HL-60/S4 treated with retinoic acid at 250 ng/mL for 4 days and 3 days (cell line): ENCODE results near the gene TFRC.
"Not testable (repeated sequence)": the region's sequence is repeated elsewhere in the genome, so short reads cannot be mapped to it uniquely, and the experiment has no call there.

ENCODE experiments used
- in situ Hi-C: fragments of 300-500 bp; cut with MboI; formaldehyde crosslinking; loops from 2 replicates; pipeline ENCODE4 v1.7.0; 2022; ENCODE audit warnings: low sequenced_read_pairs

Gene TFRC

DNA sequence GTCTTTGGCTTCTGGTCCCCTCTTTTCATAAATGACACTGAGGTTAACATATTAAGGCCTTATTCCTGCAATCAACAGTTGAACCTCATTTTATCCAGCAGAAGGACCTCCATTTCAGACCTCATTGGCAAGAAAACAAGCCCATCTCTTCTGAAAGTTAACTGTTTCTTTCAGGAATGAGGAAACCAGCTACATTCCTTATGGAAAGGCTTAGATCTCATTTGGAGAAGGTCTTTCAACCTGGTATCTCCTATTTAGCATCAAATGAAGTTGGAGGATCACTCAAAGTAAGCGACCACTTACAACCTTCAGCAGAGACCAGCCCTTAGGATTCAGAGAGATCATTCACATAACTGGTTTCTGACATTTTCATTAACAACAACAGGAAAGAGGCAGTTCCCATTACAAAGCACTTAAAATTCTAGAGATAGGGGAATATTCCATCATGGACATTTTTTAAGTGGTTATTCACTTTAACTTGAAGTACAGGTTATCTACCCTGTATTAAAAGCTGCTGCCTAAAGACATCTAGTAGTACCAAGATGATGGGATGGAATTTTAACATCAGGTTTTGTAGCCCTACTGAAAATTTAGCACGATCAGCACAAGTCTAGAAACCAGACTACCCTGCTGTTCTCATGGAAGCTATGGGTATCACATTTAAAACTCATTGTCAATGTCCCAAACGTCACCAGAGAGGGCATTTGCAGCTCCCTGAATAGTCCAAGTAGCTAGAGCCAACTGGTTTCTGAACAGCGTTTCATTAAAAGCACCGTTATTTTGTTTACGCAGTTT is 30.4 kb downstream of the TFRC start:
- in situ Hi-C loops = loop anchor here (25.0 kb wide), 1 partner anchor 461 kb away; the partner anchor contains the start of genes RNF168 and SMCO1

GRCh38 chr3:196050597-196050996 is 31.3 kb downstream of the TFRC start:
- in situ Hi-C loops = loop anchor here (25.0 kb wide), 1 partner anchor 462 kb away; the partner anchor contains the start of genes RNF168 and SMCO1

DNA sequence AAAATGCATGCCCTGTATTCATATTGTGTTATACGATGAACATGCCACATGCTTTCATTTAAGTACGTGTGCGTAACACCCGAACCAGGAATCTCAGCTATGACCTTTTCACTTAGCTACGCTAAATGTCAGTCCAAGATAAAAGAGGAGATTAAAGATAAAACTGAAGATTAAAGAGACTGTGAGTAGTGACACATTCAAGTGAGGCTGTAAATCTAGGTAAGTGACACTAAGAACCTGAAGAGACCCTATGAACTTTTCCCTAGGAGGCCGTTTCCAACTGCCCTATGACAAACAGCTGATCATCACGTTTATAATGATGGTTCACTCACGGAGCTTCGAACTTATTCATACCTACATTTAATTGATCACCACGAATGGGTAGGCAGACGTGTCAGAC is 32.2 kb downstream of the TFRC start:
- in situ Hi-C loops = loop anchor here (25.0 kb wide), 1 partner anchor 463 kb away; the partner anchor contains the start of genes RNF168 and SMCO1

DNA sequence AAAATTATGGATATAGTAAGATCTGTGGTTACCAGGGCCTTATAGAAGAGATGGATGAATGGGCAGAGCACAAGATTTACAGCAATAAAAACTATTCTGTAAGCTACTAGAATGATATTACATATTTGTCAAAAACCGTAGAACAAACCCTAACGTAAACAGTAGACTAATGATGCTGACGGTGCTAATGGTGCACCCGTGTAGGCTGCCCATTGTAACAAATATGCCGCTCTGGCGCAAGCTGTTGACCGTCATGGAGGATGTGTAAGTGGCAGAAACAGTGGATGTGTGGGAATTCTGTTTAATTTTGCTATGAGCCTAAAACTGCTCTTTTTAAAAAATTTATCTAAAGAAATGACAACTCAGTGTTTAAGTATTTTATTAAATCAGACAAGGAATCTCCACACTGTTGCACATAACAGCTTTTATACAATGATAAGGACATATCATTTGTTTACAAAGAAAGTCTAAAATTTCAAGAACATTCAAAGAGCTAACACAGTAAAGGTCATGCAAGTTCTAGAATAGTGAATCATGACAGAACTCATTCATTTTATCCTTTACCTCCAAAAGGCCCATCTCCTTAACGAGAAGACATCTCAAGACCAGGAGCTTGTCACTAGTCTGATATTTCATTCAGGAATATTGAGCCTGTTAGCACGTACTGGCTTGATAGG is 32.8 kb downstream of the TFRC start:
- in situ Hi-C loops = no loop called here

GRCh38 chr3:196047391-196048030 is 34.4 kb downstream of the TFRC start:
- in situ Hi-C loops = no loop called here

DNA sequence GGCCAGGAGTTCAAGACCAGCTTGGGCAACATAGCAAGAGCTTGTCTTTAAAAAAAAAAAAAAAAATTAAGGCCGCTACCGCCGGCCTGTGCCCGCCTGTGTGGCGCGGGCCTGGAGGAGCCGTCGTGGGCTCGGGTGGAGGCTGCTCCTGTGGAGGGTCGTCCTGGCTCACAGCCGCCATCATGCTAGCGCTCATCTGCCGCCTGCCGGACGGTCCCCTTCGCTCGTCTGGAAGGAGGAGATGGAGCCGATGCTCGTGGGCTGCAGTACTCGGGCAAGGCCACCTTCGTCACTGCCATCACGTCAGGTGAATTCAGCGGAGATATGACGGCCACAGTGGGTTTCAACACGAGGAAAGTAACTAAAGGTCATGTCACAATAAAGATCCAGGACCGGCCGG is 37.4 kb downstream of the TFRC start:
- in situ Hi-C loops = no loop called here

GRCh38 chr3:196042673-196043072 is 39.2 kb downstream of the TFRC start:
- in situ Hi-C loops = no loop called here

- in situ Hi-C loops = no loop called here
Observed at GRCh38 chr3:196039359-196039758, 42.5 kb downstream of the TFRC start.

- in situ Hi-C loops = not testable (repeated sequence)
Observed at GRCh38 chr3:196026059-196026458, 55.8 kb downstream of the TFRC start.

DNA sequence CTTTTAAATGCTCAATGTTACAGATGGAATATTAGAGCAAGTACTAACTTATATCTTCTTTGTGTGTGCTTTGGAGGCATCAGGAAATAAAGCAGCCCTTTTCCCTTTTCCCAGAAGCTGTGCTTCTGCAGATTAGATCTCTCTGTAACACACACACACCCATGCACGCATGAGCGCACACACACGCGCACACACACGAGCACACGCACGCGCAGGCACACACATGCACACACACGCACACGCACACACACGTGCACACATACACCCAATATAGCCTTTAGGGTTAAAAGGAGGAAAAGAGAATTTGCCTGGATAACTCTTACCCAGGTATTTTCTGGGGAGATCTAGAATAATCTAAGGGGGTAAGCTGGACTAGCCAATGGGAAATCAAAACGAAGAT is 56.9 kb downstream of the TFRC start:
- in situ Hi-C loops = no loop called here

DNA sequence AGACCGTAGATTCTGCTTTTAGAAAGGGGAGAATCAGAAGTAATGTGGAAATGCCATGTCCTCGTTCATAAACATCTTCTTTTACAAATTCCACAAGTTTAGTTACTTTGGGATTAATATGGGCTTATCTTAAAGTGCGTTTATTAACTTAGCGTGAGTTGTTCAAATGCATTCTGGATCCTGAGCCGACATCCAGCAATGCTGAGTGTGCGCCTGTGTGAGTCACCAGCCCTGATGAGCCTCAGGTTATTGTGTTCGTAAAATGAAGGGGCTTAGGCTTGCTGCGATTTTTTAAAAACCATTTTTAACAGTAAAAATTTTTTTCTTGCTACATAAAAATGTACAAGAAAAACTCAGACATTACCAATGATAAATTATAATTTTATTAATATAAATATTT is 57.9 kb downstream of the TFRC start:
- in situ Hi-C loops = no loop called here

GRCh38 chr3:196022499-196022878 is 59.4 kb downstream of the TFRC start:
- in situ Hi-C loops = not testable (repeated sequence)

DNA sequence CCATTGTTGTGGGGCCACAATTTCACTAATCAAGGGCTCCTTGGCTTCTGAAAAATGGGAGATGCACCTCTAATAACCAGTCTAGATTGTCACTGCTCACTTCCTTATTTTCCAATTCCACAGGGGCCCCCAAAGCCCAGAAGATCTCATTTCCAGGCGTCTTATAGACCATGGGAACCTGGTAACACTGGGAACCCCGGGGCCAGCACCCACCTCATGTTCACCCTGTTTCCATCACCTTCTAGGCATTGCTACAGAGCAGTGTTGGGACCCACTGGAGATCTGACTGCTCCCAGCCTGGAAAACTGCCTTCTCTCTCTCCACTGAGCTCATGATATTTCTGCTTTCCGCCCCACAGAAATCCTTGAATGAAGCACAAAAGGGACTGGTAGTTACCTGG is 61.5 kb downstream of the TFRC start:
- in situ Hi-C loops = no loop called here

DNA sequence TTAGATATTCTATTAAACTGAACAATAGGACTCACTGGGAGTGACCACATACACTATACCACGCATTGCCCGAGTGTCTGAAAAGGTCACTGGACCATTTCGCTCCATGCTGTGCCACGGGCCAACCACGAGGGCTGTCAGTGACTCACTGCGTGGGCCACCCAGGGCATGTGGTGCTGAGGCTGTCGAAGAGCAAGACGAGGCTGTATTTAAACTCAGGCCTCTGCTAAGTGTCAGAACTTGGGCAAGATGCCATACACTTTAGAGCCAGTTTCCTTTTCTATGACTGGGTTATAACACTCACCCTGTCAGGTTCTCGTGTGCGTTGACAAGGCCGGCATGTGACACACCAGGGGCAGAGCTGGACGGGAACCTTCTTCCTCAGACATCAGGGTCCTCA is 62.3 kb downstream of the TFRC start:
- in situ Hi-C loops = not testable (repeated sequence)

DNA sequence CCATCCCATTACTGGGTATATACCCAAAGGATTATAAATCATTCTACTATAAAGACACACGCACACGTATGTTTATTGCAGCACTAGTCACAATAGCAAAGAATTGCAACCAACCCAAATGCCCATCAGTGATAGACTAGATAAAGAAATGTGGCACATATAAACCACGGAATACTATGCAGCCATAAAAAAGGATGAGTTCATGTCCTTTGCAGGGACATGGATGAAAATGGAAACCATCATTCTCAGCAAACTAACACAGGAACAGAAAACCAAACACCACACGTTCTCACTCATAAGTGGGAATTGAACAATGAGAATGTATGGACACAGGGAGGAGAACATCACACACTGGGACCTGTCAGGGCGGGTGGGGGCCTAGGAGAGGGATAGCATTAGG is 63.7 kb downstream of the TFRC start:
- in situ Hi-C loops = not testable (repeated sequence)

GRCh38 chr3:196016485-196016884 is 65.4 kb downstream of the TFRC start:
- in situ Hi-C loops = no loop called here

DNA sequence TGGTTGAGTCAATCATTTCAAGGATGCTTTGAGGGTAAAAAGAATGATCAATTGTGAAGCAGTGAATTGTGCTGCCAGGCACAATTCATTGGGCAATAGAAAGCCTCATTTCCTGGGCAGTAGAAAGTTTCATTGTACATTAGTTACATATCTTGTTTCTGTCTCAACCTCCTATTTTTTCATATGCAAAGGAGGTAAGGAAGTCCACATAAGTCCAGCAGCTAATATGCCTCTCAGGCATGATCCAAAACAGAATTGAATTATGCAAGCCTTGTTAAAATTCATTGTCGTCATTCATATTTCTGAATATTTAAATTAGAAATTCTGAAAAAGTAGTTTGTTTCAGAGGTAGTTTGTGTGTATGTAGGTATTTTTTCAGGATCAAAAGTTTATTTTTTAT is 65.8 kb downstream of the TFRC start:
- in situ Hi-C loops = no loop called here

DNA sequence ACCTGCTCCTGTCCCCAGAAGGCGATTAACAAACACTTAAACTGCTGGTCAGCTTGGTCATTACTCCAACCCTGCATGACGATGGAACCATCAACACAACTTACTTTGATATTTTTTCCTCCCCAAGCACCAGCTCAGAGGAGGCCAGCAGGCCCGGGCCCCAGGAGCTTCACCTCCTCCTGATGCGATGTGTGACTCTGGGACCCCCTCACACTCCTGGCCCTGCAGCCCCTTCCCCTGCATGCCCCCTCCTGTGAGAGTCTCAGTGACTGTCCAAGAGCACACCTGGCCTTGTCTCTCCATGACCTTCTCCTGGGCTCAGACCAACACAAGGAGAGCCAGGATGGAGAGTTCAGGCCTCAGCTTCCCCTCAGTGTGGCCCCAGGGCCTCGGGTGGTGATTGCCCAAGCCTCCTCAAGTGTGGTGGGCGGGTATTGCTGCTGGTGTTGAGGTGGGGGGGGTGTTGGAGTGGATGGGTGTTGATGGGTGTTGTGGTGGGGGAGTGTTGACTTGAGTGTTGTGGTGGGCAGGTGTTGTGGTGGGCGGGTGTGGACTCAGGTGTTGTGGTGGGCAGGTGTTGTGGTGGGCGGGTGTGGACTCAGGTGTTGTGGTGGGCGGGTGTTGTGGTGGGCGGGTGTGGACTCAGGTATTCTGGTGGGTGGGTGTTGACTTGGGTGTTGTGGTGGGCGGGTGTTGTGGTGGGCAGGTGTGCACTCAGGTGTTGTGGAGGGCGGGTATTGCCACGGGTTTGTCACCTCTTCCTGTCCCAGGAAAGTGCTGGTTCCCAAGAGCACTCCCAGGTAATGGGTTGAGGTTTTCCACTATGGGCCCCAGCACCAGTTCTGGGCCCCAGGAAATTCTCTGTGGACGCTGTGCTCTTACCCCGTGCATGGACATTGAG is 68.1 kb downstream of the TFRC start:
- in situ Hi-C loops = no loop called here

GRCh38 chr3:196012941-196013476 is 68.9 kb downstream of the TFRC start:
- in situ Hi-C loops = no loop called here

GRCh38 chr3:196012481-196012880 is 69.4 kb downstream of the TFRC start:
- in situ Hi-C loops = no loop called here
